Loucy (cell line): ENCODE measurements around the gene IL12RB2.

Experiments used
- EZH2phosphoT487 ChIP-seq: fragments of 200-600 bp; IDR thresholded peaks from 2 replicates; pipeline ENCODE4 v1.6.1; 2018; ENCODE audit warnings: antibody characterized with exemption, mild to moderate bottlenecking, moderate library complexity, borderline replicate concordance
- TF ChIP-seq, protein P1 (sequence below): fragments of 200-600 bp; sonication (generic); conservative IDR thresholded peaks from 2 replicates; pipeline ENCODE4 v1.5.1; 2014; ENCODE audit warnings: mild to moderate bottlenecking, antibody characterized with exemption, low read length

DNA sequence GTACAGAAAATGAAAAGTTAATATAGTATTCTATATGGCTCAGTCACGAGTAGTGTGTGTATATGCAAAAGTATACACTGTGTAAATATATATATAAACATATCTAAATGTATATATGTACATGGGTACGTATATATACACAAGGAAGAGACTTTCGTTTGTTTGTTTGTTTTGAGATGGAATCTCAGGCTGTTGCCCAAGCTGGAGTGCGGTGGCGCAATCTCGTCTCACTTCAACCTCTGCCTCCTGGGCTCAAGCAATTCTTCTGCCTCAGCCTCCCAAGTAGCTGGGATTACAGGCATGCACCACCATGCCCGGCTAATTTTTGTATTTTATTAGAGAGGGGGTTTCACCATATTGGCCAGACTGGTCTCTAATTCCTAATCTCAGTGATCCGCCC is 16.4 kb downstream of the IL12RB2 start:
- TF ChIP-seq, protein P1, sequence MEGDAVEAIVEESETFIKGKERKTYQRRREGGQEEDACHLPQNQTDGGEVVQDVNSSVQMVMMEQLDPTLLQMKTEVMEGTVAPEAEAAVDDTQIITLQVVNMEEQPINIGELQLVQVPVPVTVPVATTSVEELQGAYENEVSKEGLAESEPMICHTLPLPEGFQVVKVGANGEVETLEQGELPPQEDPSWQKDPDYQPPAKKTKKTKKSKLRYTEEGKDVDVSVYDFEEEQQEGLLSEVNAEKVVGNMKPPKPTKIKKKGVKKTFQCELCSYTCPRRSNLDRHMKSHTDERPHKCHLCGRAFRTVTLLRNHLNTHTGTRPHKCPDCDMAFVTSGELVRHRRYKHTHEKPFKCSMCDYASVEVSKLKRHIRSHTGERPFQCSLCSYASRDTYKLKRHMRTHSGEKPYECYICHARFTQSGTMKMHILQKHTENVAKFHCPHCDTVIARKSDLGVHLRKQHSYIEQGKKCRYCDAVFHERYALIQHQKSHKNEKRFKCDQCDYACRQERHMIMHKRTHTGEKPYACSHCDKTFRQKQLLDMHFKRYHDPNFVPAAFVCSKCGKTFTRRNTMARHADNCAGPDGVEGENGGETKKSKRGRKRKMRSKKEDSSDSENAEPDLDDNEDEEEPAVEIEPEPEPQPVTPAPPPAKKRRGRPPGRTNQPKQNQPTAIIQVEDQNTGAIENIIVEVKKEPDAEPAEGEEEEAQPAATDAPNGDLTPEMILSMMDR, result no peak
- no peak for TF ChIP-seq EZH2phosphoT487
